Liver (tissue), 9 donors: ENCODE data around the gene LYRM4. TPM values are rescaled to one million over a fixed set of nuclear protein-coding genes. Genes with fewer than 3 reads are reported as not detected.
A peak's percentile ranks its signal among the peaks of the same experiment; 100 is the strongest.

Source experiments
- DNase-seq: peaks from one replicate; pipeline ENCODE4 v3.0.0-alpha.2; 2017; ENCODE audit warnings: low spot score
- H3K27ac ChIP-seq, 2 donors: one replicate each; pipeline ENCODE4 v1.7.0; 2013; ENCODE audit warnings: inconsistent platforms in 2 of 2, low read length in 2 of 2, control low read depth in 1 of 2, low read depth in 1 of 2, mild to moderate bottlenecking in 1 of 2
- H3K27me3 ChIP-seq, 4 donors: one replicate each; pipeline versions ENCODE4 v1.6.1 to v1.7.0; 2013; ENCODE audit warnings: low read length in 3 of 4, inconsistent platforms in 1 of 4, mild to moderate bottlenecking in 1 of 4, moderate library complexity in 1 of 4; ENCODE audit not compliant: control insufficient read depth in 4 of 4, insufficient read depth in 4 of 4
- H3K36me3 ChIP-seq, 4 donors: one replicate each; pipeline versions ENCODE4 v1.6.1 to v1.7.0; 2013; ENCODE audit warnings: low read length in 3 of 4, mild to moderate bottlenecking in 3 of 4, low read depth in 1 of 4, moderate library complexity in 1 of 4; ENCODE audit not compliant: control insufficient read depth in 4 of 4, insufficient read depth in 3 of 4
- H3K4me1 ChIP-seq, 4 donors: one replicate each; pipeline versions ENCODE4 v1.6.1 to v1.7.0; 2013; ENCODE audit warnings: low read length in 3 of 4, mild to moderate bottlenecking in 3 of 4, moderate library complexity in 1 of 4; ENCODE audit not compliant: control insufficient read depth in 4 of 4, insufficient read depth in 4 of 4
- H3K4me3 ChIP-seq, 3 donors: one replicate each; pipeline versions ENCODE4 v1.6.1 to v1.7.0; 2013; ENCODE audit warnings: low read length in 3 of 3, control low read depth in 1 of 3, low read depth in 1 of 3, mild to moderate bottlenecking in 1 of 3
- H3K9ac ChIP-seq, 2 donors: one replicate each; pipeline ENCODE4 v1.7.0; 2013; ENCODE audit warnings: low read length in 2 of 2, mild to moderate bottlenecking in 2 of 2, moderate library complexity in 2 of 2, control low read depth in 1 of 2, low read depth in 1 of 2
- H3K9me3 ChIP-seq, 4 donors: one replicate each; pipeline versions ENCODE4 v1.6.1 to v1.7.0; 2013; ENCODE audit warnings: low read length in 3 of 4; ENCODE audit not compliant: control insufficient read depth in 4 of 4
- ATF3 ChIP-seq: IDR thresholded peaks from 2 replicates; pipeline ENCODE4 v1.6.1; 2016; ENCODE audit warnings: antibody characterized with exemption
- CTCF ChIP-seq: fragments of 150-350 bp; IDR thresholded peaks from 2 replicates; pipeline ENCODE4 v1.5.1; 2017; ENCODE audit warnings: improper control_type of control experiment, low read depth, low read length; ENCODE audit not compliant: missing input control
- EGR1 ChIP-seq, 2 donors: IDR thresholded peaks; 2 replicates each; pipeline ENCODE4 v1.6.1; 2016 to 2018; ENCODE audit warnings: antibody characterized with exemption in 2 of 2, low read depth in 2 of 2
- FOXA1 ChIP-seq: IDR thresholded peaks from 2 replicates; pipeline ENCODE4 v1.6.1; 2016; ENCODE audit warnings: antibody characterized with exemption
- FOXA2 ChIP-seq: IDR thresholded peaks from 2 replicates; pipeline ENCODE4 v1.6.1; 2016; ENCODE audit warnings: antibody characterized with exemption
- GABPA ChIP-seq, 2 donors: IDR thresholded peaks in 1 of 2; conservative IDR thresholded peaks in 1 of 2; 2 replicates each; pipeline ENCODE4 v1.6.1; 2016; ENCODE audit warnings: antibody characterized with exemption in 2 of 2, mild to moderate bottlenecking in 1 of 2, moderate library complexity in 1 of 2
- HNF4A ChIP-seq, 2 donors: conservative IDR thresholded peaks; 2 replicates each; pipeline ENCODE4 v1.6.1; 2016; ENCODE audit warnings: antibody characterized with exemption in 2 of 2, mild to moderate bottlenecking in 2 of 2
- HNF4G ChIP-seq: IDR thresholded peaks from 2 replicates; pipeline ENCODE4 v1.6.1; 2016; ENCODE audit warnings: antibody characterized with exemption
- JUND ChIP-seq, 2 donors: IDR thresholded peaks; 2 replicates each; pipeline ENCODE4 v1.6.1; 2016; ENCODE audit warnings: antibody characterized with exemption in 2 of 2
- MAX ChIP-seq: IDR thresholded peaks from 2 replicates; pipeline ENCODE4 v1.6.1; 2016; ENCODE audit warnings: antibody characterized with exemption
- NR2F2 ChIP-seq: IDR thresholded peaks from 2 replicates; pipeline ENCODE4 v1.6.1; 2016; ENCODE audit warnings: antibody characterized with exemption
- RAD21 ChIP-seq, 2 donors: IDR thresholded peaks; 2 replicates each; pipeline ENCODE4 v1.6.1; 2016; ENCODE audit warnings: antibody characterized with exemption in 2 of 2, mild to moderate bottlenecking in 2 of 2
- REST ChIP-seq: IDR thresholded peaks from 2 replicates; pipeline ENCODE4 v1.6.1; 2016; ENCODE audit warnings: antibody characterized with exemption, mild to moderate bottlenecking
- RXRA ChIP-seq, 2 donors: IDR thresholded peaks; 2 replicates each; pipeline ENCODE4 v1.6.1; 2017 to 2018; ENCODE audit warnings: antibody characterized with exemption in 2 of 2, mild to moderate bottlenecking in 1 of 2
- SP1 ChIP-seq: IDR thresholded peaks from 2 replicates; pipeline ENCODE4 v1.6.1; 2018; ENCODE audit warnings: antibody characterized with exemption, mild to moderate bottlenecking
- TAF1 ChIP-seq: conservative IDR thresholded peaks from 2 replicates; pipeline ENCODE4 v1.6.1; 2016; ENCODE audit warnings: antibody characterized with exemption, mild to moderate bottlenecking
- YY1 ChIP-seq: IDR thresholded peaks from 2 replicates; pipeline ENCODE4 v1.6.1; 2016; ENCODE audit warnings: antibody characterized with exemption, mild to moderate bottlenecking
- ZBTB33 ChIP-seq: IDR thresholded peaks from 2 replicates; pipeline ENCODE4 v1.6.1; 2016; ENCODE audit warnings: antibody characterized with exemption
- WGBS: extraction: QIAGEN DNeasy Blood & Tissue Kit; methylation state at CpG from one replicate; pipeline ENCODE4 v1.1.7; 2013; 5-methylcytosine and 5-hydroxymethylcytosine counted together
- polyA plus RNA-seq, 2 donors: library from polyadenylated mRNA; stranded (reverse) in 1 of 2; unstranded in 1 of 2; fragments of 200-250 nt in 1 of 2; fragments of >200 nt in 1 of 2; fragmentation: Nextera tagmentation in 1 of 2; extraction: Ambion mirVana in 1 of 2; gene quantifications; one replicate each; pipeline versions ENCODE4 v1.2.1 to v1.2.3, GENCODE V29; 2013 to 2015
- total RNA-seq, 2 donors: library from RNA; depleted of rRNA; stranded (reverse); fragments of >200 nt; gene quantifications; one replicate each; pipeline ENCODE4 v1.2.3, GENCODE V29; 2014
- donor health status: healthy.
- donor health status: healthy.
- donor health status: healthy.
- donor health status: healthy.
- donor health status: healthy.

LYRM4 gene
- total and polyA plus RNA-seq, 4 donors, result 4.4 to 13.1 (median 6.5) TPM

GRCh38 chr6:5143634-5144311, 117.0 kb downstream of the LYRM4 start:
- Histone ChIP-seq H3K36me3 (no peaks in the 10 kb centered on the region), H3K27me3 (no peaks in the 10 kb centered on the region), H3K9ac (no peak overlapping the region), H3K4me1 (peaks cover 3 to 10% (median 5%) of the 10 kb centered on the region in 4 donors), H3K9me3 (no peaks in the 10 kb centered on the region), H3K27ac (no peak overlapping the region), H3K4me3 (no peak overlapping the region)
- DNase-seq, result peak; percentile 88
- TF ChIP-seq ATF3 (no peak), FOXA1 (no peak), GABPA (IDR thresholded peaks at IDR 0.05 in 1 of 2, conservative IDR thresholded peaks at IDR 0.05 in 1 of 2) (no peak), SP1 (no peak), JUND (IDR thresholded peaks at IDR 0.05) (no peak), REST (no peak), EGR1 (IDR thresholded peaks at IDR 0.05; ENCODE audit: low read depth in 2 of 2) (no peak), RXRA (IDR thresholded peaks at IDR 0.05) (no peak), HNF4G (no peak), NR2F2 (no peak), RAD21 (IDR thresholded peaks at IDR 0.05) (peak; percentile 98 to 99), MAX (no peak), HNF4A (conservative IDR thresholded peaks at IDR 0.05) (no peak), CTCF (peak; percentile 95), ZBTB33 (no peak), FOXA2 (no peak), YY1 (no peak), TAF1 (no peak)
- 40% methylated on average over 9 of the region's 9 CpGs for WGBS
